ENCODE data around the gene SRGAP1.
"Not testable (repeated sequence)": the region's sequence is repeated elsewhere in the genome, so short reads cannot be mapped to it uniquely, and the experiment has no call there.

SRGAP1 gene

DNA sequence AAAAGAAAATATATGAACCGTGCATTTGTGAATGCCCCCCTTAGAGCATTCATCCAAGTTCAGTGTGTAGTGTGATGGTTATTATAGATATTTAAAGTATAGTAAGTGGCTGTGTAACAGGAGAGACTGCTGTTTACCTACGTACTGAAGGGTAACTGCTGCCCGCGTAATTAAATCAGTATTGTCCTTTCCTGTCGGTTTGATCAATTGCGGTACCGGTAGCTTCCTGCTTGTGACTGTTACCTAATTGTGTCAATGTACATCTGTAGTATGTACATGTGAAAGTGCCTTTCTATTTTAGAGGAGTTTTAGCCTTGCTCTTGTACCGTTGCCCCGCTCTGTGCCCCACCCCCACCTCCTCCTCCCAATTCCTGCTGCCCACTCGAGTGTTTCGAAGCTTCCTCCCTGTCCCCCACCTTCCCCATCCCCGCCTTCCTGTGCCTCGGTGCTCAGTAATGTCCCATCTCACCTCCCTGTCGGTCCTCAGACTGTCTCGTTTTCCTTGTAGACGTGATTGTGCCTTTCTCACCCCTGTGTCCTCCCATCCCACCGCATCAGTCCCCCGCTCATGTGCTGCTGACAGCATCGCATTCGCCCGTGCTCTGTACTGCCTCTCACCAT is 302.6 kb downstream of the SRGAP1 start:
- no peak overlapping the region for H3K4me3 ChIP-seq (ENCODE audit: low read depth, low read length)

DNA sequence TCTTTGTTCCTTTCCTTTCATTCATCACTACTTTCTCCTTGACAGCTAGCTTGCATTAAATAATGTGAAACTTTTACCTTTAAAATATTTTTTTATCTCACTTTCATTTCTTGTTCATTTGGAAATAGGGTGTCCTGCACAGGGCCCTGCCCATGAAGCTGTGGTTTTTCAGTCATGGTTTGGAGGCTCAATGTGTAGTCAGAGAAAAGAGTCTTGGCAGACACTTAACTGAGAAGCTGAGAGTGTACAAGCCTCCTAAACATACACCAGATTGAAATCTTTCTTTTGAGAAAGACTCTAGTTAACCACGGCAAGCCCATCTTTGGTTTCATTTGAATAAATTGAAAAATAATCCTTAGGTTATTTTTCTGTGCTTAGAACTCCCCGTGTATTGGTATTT is 303.4 kb downstream of the SRGAP1 start:
- no peak overlapping the region for H3K4me3 ChIP-seq (ENCODE audit: low read depth, low read length)

DNA sequence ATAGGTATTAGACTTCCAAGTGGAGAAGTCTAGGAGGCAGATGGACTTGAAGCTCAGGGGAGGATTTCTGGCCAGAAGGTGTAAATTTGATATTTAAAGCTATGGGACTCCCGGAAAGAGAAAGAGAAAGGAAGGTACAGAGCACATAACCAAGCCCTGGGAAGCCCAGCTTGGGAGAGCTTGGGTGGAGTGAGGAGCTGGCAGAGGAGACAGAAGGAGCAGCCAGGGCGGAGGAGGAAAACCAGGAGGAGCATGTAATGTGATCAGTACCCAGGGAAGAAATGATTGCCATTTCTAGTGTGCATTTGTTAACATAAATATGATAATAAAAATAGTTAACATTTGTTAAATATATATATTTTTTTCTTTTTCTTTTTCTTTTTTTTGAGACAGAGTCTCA is 310.2 kb downstream of the SRGAP1 start:
- H3K4me3 ChIP-seq (ENCODE audit: low read depth, low read length), result no peak overlapping the region

DNA sequence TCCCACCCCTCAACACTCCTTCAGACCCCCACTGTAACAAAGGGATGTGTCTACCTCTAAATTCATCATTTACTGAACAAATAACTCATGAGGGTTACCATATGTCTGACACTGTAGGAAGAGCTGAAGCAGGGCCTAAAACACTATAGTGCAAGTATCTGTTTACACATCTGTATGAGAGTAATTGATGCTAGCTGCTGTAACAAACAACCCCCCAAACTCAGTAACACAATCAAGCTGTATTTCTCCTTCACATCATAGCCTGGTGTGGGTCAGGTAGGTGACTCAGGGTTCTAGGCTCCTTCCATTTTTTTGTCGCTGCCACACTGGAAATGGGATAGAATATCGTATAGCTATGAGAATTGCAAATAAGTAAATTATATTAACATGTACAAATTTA is 312.6 kb downstream of the SRGAP1 start:
- no peak overlapping the region for H3K4me3 ChIP-seq (ENCODE audit: low read depth, low read length)

DNA sequence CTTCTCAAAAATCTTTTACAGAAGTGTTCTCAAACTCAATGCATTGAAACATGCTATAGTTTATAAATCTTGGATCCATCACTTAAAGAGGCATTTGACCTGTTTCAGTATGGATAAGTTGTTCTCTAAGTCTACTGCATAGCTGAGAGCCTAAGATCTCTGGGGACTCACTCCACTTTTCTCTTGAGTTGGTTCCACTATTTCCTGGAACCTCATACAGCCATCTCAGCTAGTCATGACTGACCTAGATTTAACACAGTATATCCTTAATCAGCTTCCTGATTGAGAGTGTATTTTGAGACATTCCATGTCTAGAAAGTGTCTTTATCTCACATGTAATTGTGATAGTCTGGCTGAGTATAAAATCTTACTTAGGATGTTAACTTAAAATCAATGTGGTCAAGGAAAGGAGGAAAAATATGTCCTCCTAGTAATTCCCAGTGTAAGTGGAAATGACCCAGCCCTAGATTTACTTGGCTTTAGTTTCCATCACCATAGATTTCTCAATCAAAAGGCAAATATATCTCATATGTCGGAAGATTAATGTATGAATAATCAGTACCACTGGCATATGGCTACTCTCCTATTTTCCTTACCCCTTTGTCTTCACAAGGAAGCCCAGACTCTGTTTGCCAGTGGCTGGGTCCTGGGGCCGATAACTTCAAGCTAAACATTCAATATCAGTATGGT is 315.7 kb downstream of the SRGAP1 start:
- no peak overlapping the region for H3K4me3 ChIP-seq (ENCODE audit: low read depth, low read length)

DNA sequence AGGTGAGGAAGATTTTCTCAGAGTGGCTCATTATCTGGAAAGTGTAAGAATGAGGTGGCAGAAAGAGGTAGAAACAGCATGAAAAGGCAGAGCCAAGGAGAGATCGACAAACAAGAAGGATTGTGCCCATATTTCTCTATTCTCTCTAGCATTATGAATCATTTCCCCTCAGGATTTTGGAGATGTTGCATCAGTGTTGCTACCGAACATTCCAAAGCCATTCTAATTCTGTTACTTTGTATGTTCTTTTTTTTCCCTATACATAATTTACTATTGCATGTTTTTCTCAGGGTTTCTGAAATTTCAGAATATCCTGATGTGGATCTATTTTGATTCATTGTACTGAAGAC is 316.2 kb downstream of the SRGAP1 start:
- H3K4me3 ChIP-seq (ENCODE audit: low read depth, low read length), result no peak overlapping the region

DNA sequence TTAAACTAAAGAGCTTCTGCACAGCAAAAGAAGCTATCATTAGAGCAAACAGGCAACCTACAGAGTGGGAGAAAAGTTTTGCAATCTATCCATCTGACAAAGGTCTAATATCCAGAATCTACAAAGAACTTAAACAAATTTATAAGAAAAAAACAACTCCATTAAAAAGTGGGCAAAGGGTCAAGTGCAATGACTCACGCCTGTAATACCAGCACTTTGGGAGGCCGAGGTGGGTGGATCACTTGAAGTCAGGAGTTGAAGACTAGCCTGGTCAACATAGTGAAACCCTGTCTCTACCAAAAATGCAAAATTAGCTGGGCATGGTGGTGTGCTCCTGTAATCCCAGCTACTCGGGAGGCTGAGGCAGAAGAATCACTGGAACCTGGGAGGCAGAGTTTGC is 322.1 kb downstream of the SRGAP1 start:
- H3K4me3 ChIP-seq (ENCODE audit: low read depth, low read length), result not testable (repeated sequence)

DNA sequence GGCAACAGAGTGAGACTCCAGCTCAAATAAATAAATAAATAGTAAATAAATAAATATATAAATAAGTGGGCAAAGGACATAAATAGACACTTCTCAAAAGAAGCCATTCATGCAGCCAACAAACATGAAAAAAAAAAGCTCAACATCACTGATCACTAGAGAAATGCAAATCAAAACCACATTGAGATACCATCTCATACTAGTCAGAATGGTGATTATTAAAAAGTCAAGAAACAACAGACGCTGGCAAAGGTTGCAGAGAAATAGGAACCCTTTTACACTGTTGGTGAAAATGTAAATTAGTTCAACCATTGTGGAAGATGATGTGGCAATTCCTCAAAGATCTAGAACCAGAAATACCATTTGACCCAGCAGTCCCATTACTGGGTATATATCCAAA is 322.5 kb downstream of the SRGAP1 start:
- H3K4me3 ChIP-seq (ENCODE audit: low read depth, low read length), result not testable (repeated sequence)

DNA sequence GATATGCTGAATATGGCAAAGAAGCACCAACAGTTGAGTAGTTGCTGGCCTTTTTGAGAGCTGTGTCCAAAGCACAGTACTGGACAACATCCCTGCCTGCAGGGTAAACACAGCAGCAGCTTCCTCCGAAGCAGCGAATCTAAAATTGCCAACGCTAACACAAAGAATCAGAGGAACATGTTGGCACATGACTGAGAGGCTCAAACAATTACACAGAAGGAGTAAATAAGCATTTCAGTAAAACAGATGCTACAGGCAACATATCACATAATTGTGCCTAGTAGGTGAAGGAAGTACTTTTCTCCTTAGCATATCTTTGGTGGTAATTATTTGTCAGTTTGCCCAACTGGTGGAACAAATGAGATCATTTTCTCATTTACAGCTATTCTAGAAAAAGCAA is 325.5 kb downstream of the SRGAP1 start:
- H3K4me3 ChIP-seq (ENCODE audit: low read depth, low read length), result no peak overlapping the region

DNA sequence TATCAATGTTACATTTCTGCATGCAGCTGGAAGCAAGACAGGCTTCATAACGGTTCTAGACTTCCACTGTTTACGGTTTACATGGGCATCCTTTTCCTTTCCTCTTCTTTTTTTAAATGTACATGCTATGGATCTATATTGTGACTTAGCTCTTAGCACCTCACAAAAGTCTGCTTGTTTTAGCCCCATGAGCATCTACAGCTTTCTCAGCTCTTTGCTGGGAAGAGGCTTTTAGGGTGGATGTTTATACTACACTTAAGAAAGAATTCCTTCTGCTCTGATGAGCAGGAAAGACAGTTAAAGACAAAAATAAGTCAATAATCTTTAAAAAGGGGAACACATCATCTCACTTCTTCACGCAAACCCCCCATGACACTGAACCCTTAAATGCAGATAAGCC is 326.2 kb downstream of the SRGAP1 start:
- no peak overlapping the region for H3K4me3 ChIP-seq (ENCODE audit: low read depth, low read length)

DNA sequence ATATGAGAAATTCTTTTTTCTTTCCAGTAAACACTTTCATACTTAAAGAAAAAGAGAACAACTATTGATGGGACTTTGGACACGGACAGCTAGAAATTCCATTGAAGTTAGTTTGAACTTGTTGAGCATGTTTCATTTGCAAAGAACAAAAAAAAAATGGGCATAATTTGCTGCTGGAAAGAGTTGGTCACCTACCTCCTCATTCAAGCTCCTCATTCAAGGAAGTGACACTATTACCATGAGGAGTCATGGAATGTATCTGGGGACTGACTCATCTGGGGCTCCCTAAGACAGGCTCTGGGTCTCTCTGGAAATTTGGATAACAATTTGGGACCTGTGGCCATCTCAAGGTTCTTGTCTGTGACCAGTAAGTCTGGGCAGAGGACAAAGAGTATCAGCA is 327.2 kb downstream of the SRGAP1 start:
- no peak overlapping the region for H3K4me3 ChIP-seq (ENCODE audit: low read depth, low read length)

DNA sequence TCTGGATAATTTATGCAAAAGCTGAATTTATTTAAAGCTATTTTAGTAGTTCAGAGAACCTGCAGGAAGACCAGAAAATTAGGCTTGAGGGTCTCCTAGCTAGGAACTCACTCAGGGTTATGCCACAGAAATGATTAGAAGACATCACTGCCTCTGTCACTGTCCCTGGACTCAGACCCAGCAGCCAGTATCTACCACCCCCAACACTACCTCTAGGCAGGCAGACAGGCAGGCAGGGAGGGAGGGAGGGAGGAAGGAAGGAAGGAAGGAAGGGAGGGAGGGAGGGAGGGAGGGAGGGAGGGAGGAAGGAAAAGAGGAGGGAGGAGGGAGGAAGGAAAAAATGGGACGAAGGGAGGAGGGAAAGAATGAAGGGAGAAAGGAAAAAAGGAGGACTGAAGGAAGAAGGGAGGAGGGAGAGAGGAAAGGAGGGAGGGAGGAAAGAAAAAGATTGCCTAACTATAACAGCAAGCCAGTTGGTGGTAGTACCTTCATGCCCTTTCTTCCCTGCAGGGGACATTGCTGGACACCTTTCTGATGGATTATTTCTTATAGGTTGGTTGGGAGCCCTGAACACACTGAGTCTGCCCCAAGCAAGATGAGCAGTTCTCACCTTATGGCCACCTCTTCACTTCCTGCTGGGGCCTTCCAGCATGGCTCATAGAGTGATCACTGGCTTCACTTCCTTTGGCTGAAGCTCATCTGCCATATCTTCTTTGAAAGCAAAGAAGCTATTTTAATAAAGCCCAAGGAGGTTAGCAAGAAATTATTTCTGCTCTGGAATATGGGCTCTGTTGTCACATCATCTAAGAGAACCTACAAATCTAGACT is 327.9 kb downstream of the SRGAP1 start:
- H3K4me3 ChIP-seq (ENCODE audit: low read depth, low read length), result no peak overlapping the region

DNA sequence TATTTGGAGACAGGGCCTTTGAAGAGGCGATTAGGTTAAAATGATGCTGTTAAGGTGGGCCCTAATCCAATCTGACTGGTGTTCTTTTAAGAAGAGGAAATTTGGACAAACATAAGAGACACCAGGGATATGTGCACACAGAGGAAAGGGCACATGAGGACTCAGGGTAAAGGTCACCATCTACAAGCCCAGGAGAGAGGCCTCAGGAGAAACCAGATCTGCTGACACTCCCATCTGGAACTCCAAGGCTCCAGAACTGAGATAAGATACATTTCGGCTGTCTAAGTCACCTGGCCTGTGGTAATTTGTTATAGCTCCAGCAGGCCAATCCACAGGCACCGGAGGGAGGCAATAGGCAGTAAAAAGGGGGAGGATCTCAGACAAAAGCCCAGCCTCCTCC is 329.0 kb downstream of the SRGAP1 start:
- no peak overlapping the region for H3K4me3 ChIP-seq (ENCODE audit: low read depth, low read length)

DNA sequence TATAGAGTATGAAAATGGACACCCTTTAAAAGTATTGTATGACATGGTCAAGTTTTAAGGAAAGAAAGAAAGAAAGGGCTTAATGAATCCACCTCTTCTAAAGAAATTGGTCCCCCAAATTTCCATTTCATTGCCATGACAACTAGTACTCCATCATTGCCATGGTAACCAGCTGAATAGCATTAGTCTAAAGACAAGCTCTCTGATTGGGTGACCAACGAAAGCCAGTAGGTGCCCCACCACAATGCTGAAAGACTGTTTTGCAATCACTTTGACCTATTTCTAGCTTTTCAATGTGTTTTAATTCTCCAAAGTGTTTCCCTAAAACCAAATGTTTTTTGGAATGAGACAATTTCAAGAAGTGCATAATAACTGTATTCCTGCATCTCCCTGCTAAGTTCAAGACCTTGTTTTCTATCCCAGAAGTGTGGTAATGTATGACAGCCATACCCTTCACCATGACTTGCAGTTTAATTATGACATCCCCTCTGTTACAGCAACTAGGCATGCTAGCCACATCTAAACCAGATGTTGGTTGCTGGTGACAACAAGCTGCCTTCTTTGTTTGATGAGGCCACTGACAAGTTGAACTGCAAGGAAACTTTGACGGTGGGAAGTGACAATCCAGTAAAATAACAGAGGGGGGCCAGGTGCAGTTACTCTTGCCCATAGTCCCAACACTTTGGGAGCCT is 330.9 kb downstream of the SRGAP1 start:
- H3K4me3 ChIP-seq (ENCODE audit: low read depth, low read length), result no peak overlapping the region

DNA sequence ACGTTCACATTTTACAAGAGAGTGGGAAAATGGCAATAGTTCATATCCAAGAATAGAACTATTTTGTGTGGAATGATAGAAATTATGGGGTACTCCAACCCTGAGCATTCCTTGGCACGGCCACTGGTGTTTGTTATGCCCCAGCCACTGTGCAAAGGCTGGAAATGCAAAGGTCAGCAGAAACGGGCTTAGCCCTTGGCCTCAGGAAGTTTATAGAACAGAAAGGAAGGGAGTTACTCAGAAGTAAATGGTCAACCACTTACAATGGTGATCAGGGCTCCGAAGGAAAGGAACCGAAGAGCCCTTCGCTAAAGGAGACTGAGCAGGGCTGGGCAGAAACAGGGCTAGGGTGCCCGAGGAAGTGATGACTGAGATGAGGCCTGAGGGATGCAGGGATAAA is 332.5 kb downstream of the SRGAP1 start:
- no peak overlapping the region for H3K4me3 ChIP-seq (ENCODE audit: low read depth, low read length)

DNA sequence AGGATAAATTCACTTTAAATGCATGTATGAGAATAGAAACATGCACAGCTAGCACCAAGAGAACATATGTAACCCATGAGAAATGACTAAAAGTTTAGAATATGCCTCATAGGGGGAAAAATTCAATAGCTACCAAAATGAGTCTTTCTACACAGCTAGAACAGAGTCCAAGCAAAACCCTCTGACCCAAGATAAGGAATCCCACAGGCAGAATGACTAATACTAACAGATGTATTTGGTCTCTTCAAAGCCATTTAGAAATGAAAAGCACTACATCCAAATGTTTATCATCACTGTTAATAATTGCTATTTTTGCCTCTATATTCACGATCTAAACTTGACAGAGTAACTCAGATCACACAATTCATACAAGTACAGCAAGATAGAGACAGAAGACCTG is 333.6 kb downstream of the SRGAP1 start:
- no peak overlapping the region for H3K4me3 ChIP-seq (ENCODE audit: low read depth, low read length)

DNA sequence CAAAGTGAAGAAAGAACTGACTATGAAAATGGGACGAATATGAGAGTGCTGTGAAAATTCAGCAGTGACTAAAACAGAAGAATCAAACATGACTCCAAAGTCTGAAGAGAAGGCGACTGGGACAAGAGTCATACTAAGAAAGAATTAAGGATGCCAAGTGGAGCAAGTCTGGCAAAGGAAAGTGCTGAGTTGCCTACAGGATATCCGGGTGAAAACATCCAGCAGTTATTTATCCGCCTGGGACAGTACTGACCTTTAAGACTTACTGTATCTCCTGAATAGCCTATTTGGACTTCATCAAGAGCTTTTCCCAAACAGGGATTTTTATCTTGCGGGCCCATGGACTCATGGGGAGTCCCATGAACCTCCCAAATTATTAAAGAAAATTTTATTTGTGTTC is 336.5 kb downstream of the SRGAP1 start:
- no peak overlapping the region for H3K4me3 ChIP-seq (ENCODE audit: low read depth, low read length)

DNA sequence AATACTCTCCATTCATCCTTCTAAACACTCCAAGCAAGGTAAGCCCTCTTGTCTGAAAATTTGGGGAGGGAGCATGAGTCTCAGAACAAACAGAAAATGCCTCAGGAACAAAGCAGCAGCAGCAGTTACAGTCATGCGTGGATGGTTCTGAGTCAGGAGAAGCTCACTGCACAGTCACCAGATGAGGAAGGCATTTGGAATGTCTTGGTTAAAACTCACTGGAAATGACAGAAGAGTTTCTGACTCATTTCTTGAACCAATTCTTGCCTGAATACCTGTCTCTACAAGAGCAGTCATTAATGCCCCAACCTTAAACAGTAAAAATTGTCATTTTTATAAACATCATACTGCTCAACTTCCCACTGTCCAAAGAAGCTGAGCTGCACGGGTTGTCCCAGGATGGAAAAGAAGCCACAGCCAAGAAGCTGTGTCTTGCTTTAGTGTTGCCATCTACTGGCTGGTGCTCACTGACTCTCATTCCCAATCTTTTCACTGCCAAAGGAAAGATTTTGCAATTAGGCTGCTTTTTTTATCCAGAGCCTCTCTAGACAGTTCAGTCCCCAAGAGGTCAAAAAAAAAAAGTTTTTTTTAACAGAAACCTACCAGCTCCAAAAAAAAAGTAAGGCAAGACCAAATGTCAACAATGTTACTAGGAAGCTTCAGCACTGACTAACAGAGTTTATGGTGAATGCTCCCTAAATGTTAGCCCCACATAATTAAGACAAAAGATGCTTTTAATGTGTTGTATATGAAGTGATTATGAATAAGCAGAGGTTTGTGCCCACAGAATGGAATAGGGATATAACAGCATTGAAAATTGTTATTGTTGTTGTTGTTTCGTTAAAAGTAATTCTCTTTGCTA is 337.2 kb downstream of the SRGAP1 start:
- H3K4me3 ChIP-seq (ENCODE audit: low read depth, low read length), result no peak overlapping the region

DNA sequence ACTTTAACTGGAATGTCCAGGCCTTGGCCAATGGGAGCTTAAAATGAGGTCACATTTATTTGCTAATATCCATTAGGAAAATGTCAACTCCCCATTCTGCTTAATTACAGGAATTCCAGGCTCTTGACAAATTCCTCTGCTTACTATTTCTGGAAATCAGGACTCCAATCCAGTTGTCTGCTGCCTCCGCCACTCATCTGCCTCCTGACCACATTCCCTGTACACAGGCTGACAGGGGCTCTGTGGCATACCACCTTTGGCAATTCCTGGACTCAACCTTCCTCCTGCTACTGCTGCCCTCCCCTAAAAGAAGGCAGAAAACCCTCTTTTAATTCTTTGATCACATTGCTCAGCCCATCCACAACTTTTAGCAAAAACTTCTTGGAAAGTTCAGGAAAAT is 339.7 kb downstream of the SRGAP1 start:
- H3K4me3 ChIP-seq (ENCODE audit: low read depth, low read length), result no peak overlapping the region

DNA sequence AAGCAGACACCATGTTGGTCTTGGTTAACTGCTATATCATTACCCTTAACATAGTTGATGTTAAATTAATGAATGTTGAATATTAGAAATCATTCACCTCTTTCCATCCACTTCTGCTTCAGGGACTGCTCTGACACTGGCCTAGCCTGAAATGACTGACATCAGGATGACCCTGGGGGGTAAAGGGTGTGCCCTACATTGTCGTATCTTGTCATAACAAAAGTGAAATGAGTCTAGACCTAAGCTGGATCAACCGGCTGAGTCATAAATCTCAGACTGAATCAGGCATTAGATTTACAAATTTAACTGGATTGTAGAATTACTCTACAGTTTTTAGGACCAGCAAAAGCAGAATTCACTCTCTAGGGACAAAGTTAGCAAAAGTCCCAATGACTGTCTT is 342.3 kb downstream of the SRGAP1 start:
- no peak overlapping the region for H3K4me3 ChIP-seq (ENCODE audit: low read depth, low read length)

DNA sequence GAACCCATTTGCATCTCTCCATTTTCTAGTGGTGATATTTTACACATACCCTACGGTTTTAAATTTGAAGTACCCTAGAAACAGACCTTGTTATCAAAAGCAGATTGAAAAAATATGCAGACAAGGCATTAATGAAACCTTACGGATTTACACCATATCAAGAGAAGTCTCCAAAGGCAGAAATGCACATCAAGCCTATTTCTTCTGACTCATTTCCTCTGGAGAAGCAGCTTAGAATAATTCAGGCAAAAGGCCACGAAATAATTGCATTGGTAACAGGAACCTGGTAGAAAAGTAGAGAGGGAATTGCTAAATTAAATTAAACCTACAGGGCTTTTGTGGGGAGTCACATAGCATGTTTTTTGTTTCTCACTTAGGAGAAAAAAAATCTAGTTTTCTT is 342.9 kb downstream of the SRGAP1 start:
- H3K4me3 ChIP-seq (ENCODE audit: low read depth, low read length), result no peak overlapping the region
